Kidney epithelial cell (primary cell): ENCODE measurements around the gene WDCP. TPM values are rescaled to one million over a fixed set of nuclear protein-coding genes. Genes with fewer than 3 reads are reported as not detected.

ENCODE experiments used
- DNase-seq: peaks from one replicate; pipeline ENCODE4 v3.0.0-alpha.2; 2010; ENCODE audit warnings: low read depth
- H3K27me3 ChIP-seq: 2 replicates; pipeline ENCODE4 v1.6.0; 2011; ENCODE audit warnings: low read length; ENCODE audit not compliant: control insufficient read depth, insufficient read depth
- H3K36me3 ChIP-seq: 2 replicates; pipeline ENCODE4 v1.5.1; 2011; ENCODE audit warnings: low read length; ENCODE audit not compliant: control insufficient read depth, insufficient read depth
- H3K4me3 ChIP-seq: 2 replicates; pipeline ENCODE4 v1.5.1; 2011; ENCODE audit warnings: low read depth, mild to moderate bottlenecking, control low read depth, low read length
- CTCF ChIP-seq: IDR thresholded peaks from 2 replicates; pipeline ENCODE4 v1.5.1; 2011; ENCODE audit warnings: mild to moderate bottlenecking, moderate library complexity, low read length, control low read depth, inconsistent platforms; ENCODE audit not compliant: insufficient read depth, poor library complexity, severe bottlenecking
- total RNA-seq: library from RNA; depleted of rRNA; stranded (reverse); fragments of >200 nt; gene quantifications from 2 replicates; pipeline ENCODE4 v1.2.3, GENCODE V29; 2015

WDCP gene
- total RNA-seq, 1 donor from 2014 or later: 8.2 TPM

GRCh38 chr2:24007693-24008092 lies 39.5 kb downstream of the WDCP start:
- Histone ChIP-seq H3K36me3 (no peaks in the 10 kb centered on the region), H3K27me3 (peaks cover 16% of the 10 kb centered on the region), H3K4me3 (no peak overlapping the region)
- DNase-seq: no peak
- TF ChIP-seq CTCF: no peak

GRCh38 chr2:23994567-23994966 lies 52.6 kb downstream of the WDCP start:
- no peaks in the 10 kb centered on the region for H3K36me3 ChIP-seq
- no peak for TF ChIP-seq CTCF
- no peak for DNase-seq
- H3K4me3 ChIP-seq: no peak overlapping the region
- no peaks in the 10 kb centered on the region for H3K27me3 ChIP-seq

- H3K27me3 ChIP-seq: no peaks in the 10 kb centered on the region
- no peak for DNase-seq
- no peaks in the 10 kb centered on the region for H3K36me3 ChIP-seq
- no peak overlapping the region for H3K4me3 ChIP-seq
- TF ChIP-seq CTCF: no peak
These were observed 53.4 kb downstream of the WDCP start for GRCh38 chr2:23993736-23994269.

GRCh38 chr2:23992931-23993330 lies 54.3 kb downstream of the WDCP start:
- TF ChIP-seq CTCF: no peak
- Histone ChIP-seq H3K4me3 (no peak overlapping the region), H3K36me3 (no peaks in the 10 kb centered on the region), H3K27me3 (no peaks in the 10 kb centered on the region)
- DNase-seq: no peak

- Histone ChIP-seq H3K4me3 (no peak overlapping the region), H3K27me3 (no peaks in the 10 kb centered on the region), H3K36me3 (no peaks in the 10 kb centered on the region)
- no peak for TF ChIP-seq CTCF
- no peak for DNase-seq
These were observed 58.8 kb downstream of the WDCP start for GRCh38 chr2:23988371-23988770.

Other genes starting within 250 kb of the WDCP start
- gene ATAD2B, start 120.3 kb downstream of the WDCP start, total RNA-seq: 8.1 and 9.1 TPM in 2 replicates
- gene UBXN2A, start 106.9 kb downstream of the WDCP start, total RNA-seq: 13.9 and 16.2 TPM in 2 replicates
- gene MFSD2B, start 37.3 kb downstream of the WDCP start, total RNA-seq: not detected in 2 replicates
- gene FKBP1B, start 2.4 kb upstream of the WDCP start, total RNA-seq: 24.6 and 26.0 TPM in 2 replicates
- gene SF3B6, start 28.9 kb upstream of the WDCP start, total RNA-seq: 179 and 208 TPM in 2 replicates
- 69.6 and 87.6 TPM in 2 replicates for gene TP53I3, start 37.4 kb upstream of the WDCP start, total RNA-seq
- 1.9 and 3.4 TPM in 2 replicates for gene PFN4, start 75.9 kb upstream of the WDCP start, total RNA-seq
- 11.0 and 12.9 TPM in 2 replicates for gene FAM228B, start 76.1 kb upstream of the WDCP start, total RNA-seq
- 0.29 TPM in 1 of 2 replicates, not detected in the other for gene FAM228A, start 127.7 kb upstream of the WDCP start, total RNA-seq